ENCODE measurements around the gene CIDEB. TPM values are rescaled to one million over a fixed set of nuclear protein-coding genes. Genes with fewer than 3 reads are reported as not detected.

CIDEB gene
- total RNA-seq, 1 experiment from 2014 or later, result 0.18 TPM

- no peak overlapping the region for H3K4me3 ChIP-seq (ENCODE audit: low read depth in 2 of 2, low read length in 2 of 2)
- intact Hi-C loops (cut with micrococcal nuclease; ENCODE audit: unreplicated experiment), result no loop called here
- H3K4me1 ChIP-seq (ENCODE audit: control insufficient read depth, insufficient read depth, low read length), result peaks cover 3% of the 10 kb centered on the region; the same call in 1 of the 2 replicates
- ChIA-PET POLR2A (no interaction called here), CTCF (no interaction called here)
- ATAC-seq (no peak), DNase-seq (ENCODE audit: low read depth, low spot score) (no peak)
- in situ Hi-C loops (cut with HindIII; ENCODE audit: low pct_unique_long_range_greater_than_20kb, low sequenced_read_pairs), result loop anchor here (10.0 kb wide), 1 partner anchor 105 kb away; no protein-coding TSS in a partner anchor
- H3K9me3 ChIP-seq (ENCODE audit: control insufficient read depth, insufficient read depth, low read depth, low read length), result no peaks in the 10 kb centered on the region
- TF ChIP-seq SIN3A (IDR thresholded peaks at IDR 0.05; ENCODE audit: borderline replicate concordance, insufficient read depth, low read depth, low read length) (no peak), POLR2AphosphoS5 (IDR thresholded peaks at IDR 0.05; ENCODE audit: low read depth, low read length) (no peak), CTCF (IDR thresholded peaks at IDR 0.05) (no peak), REST (IDR thresholded peaks at IDR 0.05; ENCODE audit: insufficient read depth in 1 of 2, low read depth in 2 of 2, low read length in 1 of 2) (no peak), TCF7L2 (IDR thresholded peaks at IDR 0.05; ENCODE audit: low read depth, low read length) (no peak)
- BruUV-seq (replicated peaks), result no TSS peak
- no peaks in the 10 kb centered on the region for H3K36me3 ChIP-seq (ENCODE audit: control insufficient read depth, insufficient read depth, low read length)
- H3K27me3 ChIP-seq (ENCODE audit: control insufficient read depth, insufficient read depth, low read length), result no peaks in the 10 kb centered on the region
- no peak overlapping the region for H3K27ac ChIP-seq (ENCODE audit: low read length)
Observed at GRCh38 chr14:24329736-24330135, 22.0 kb upstream of the CIDEB start.

- H3K27ac ChIP-seq (ENCODE audit: low read length), result no peak overlapping the region
- ChIA-PET POLR2A (no interaction called here), CTCF (no interaction called here)
- H3K36me3 ChIP-seq (ENCODE audit: control insufficient read depth, insufficient read depth, low read length), result no peaks in the 10 kb centered on the region
- no peak for DNase-seq (ENCODE audit: low read depth, low spot score)
- in situ Hi-C loops (cut with HindIII; ENCODE audit: low pct_unique_long_range_greater_than_20kb, low sequenced_read_pairs), result no loop called here
- intact Hi-C loops (cut with micrococcal nuclease; ENCODE audit: unreplicated experiment), result no loop called here
- H3K27me3 ChIP-seq (ENCODE audit: control insufficient read depth, insufficient read depth, low read length), result no peaks in the 10 kb centered on the region
- BruUV-seq (replicated peaks), result no TSS peak
- TF ChIP-seq POLR2AphosphoS5 (IDR thresholded peaks at IDR 0.05; ENCODE audit: low read depth, low read length) (no peak), CTCF (IDR thresholded peaks at IDR 0.05) (no peak), REST (IDR thresholded peaks at IDR 0.05; ENCODE audit: insufficient read depth in 1 of 2, low read depth in 2 of 2, low read length in 1 of 2) (no peak), TCF7L2 (IDR thresholded peaks at IDR 0.05; ENCODE audit: low read depth, low read length) (no peak), SIN3A (IDR thresholded peaks at IDR 0.05; ENCODE audit: borderline replicate concordance, insufficient read depth, low read depth, low read length) (no peak)
- peaks cover 3% of the 10 kb centered on the region; the same call in 1 of the 2 replicates for H3K4me1 ChIP-seq (ENCODE audit: control insufficient read depth, insufficient read depth, low read length)
- no peak for ATAC-seq
- no peaks in the 10 kb centered on the region for H3K9me3 ChIP-seq (ENCODE audit: control insufficient read depth, insufficient read depth, low read depth, low read length)
- no peak overlapping the region for H3K4me3 ChIP-seq (ENCODE audit: low read depth in 2 of 2, low read length in 2 of 2)
Observed at GRCh38 chr14:24329073-24329663, 21.4 kb upstream of the CIDEB start.
